GM23338 (cell line): ENCODE data around the gene SPP1.

Source experiments
- CREB1 ChIP-seq: fragments of 250-450 bp; sonication (Bioruptor Pico); IDR thresholded peaks from 2 replicates; pipeline ENCODE4 v1.5.0; 2020; ENCODE audit warnings: low read depth, mild to moderate bottlenecking, moderate library complexity
- CTCF ChIP-seq, 2 experiments: fragments of 200-600 bp in 1 of 2; sonication (generic) in 1 of 2; conservative IDR thresholded peaks; 2 replicates each; pipeline versions ENCODE4 v1.5.1 to v1.6.1; 2016 to 2017; ENCODE audit warnings: antibody characterized with exemption in 2 of 2, low read depth in 2 of 2, mild to moderate bottlenecking in 2 of 2, moderate library complexity in 1 of 2
- EZH2 ChIP-seq: fragments of 200-600 bp; sonication (generic); IDR thresholded peaks from one replicate; pipeline ENCODE4 v1.8.0; 2017; ENCODE audit warnings: antibody characterized with exemption, mild to moderate bottlenecking, low read depth; ENCODE audit not compliant: unreplicated experiment
- EZH2phosphoT487 ChIP-seq: fragments of 200-600 bp; sonication (generic); IDR thresholded peaks from one replicate; pipeline ENCODE4 v1.8.1; 2018; ENCODE audit warnings: antibody characterized with exemption; ENCODE audit not compliant: unreplicated experiment
- NANOG ChIP-seq: IDR thresholded peaks from 2 replicates; pipeline ENCODE4 v1.6.1; 2016; ENCODE audit warnings: antibody characterized with exemption, borderline replicate concordance
- POLR2AphosphoS5 ChIP-seq: IDR thresholded peaks from 2 replicates; pipeline ENCODE4 v1.6.1; 2016; ENCODE audit warnings: antibody characterized with exemption, low read depth
- STAT1 ChIP-seq: IDR thresholded peaks from one replicate; pipeline ENCODE4 v1.6.1; 2016; ENCODE audit warnings: antibody characterized with exemption; ENCODE audit not compliant: unreplicated experiment

DNA sequence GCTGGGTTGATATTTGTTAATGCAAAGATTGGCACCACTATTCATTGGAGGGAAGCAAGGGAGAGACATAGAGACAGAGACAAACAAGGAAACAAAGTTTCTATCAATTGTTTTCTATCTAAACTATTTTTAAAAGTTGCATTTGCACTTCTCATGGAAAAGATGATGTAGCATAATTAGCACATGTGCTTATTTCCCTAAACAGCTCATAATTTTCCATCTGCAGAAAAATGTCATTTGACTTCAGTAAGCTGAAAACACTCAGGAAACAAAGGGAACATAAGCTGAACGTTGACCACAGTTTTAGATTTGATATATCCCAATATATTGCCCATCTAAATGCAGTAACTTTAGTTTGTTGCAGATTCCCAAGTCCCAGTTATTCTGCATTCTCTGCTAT is 18.5 kb upstream of the SPP1 start:
- TF ChIP-seq POLR2AphosphoS5 (no peak), CTCF (conservative IDR thresholded peaks at IDR 0.05; ENCODE audit: low read depth in 2 of 2) (no peak), EZH2 (no peak), STAT1 (no peak), EZH2phosphoT487 (no peak), NANOG (no peak), CREB1 (CRISPR knock-in tag) (no peak)
